NCI-H128 (cell line): ENCODE measurements around the gene MYO16.
"Not testable (repeated sequence)": the region's sequence is repeated elsewhere in the genome, so short reads cannot be mapped to it uniquely, and the experiment has no call there.

Experiments used
- DNase-seq: peaks from one replicate; lab custom pipeline; 2025; ENCODE audit not compliant: unreplicated experiment; lab: John Stamatoyannopoulos, UW

Gene MYO16

GRCh38 chr13:108741930-108742329 lies 112.5 kb downstream of the MYO16 start:
- no peak for DNase-seq

DNA sequence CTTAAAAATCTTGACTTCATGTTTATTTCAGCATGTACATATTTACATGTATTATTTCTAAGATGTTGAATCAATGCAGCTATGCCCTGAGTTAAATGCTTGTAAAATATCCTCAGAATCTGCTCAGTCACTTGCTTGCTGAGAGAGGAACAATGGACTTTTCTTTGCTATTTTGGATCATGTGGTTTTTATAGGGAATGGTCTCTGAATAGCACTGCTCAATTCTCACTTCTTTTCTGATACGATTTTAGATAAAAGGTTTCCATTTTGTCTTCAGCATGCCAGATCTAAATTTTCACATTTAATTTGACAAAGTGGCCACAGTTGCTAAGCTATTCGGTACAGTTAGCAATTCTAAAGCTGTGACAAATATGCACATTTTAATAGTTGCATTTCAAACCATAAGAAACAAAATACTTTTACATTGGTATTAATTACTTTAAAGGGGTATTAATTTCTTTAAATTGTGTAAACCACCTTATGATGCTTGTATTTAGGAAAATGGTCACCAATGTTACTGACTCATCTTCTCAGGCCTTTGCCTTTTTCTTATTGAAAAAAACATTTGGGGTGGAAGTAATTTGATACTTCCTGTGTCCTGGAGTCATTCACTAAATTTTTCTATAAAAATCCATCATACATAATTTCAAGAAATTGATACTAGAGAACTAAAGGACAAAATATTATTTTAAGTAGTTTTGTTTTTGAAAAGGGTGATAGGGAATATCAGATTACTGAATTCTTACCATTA lies 113.5 kb downstream of the MYO16 start:
- no peak for DNase-seq

GRCh38 chr13:108743522-108743921 lies 114.1 kb downstream of the MYO16 start:
- no peak for DNase-seq

- no peak for DNase-seq
Observed at GRCh38 chr13:108747843-108748242, 118.4 kb downstream of the MYO16 start.

GRCh38 chr13:108752276-108752675 lies 122.9 kb downstream of the MYO16 start:
- DNase-seq: no peak

- DNase-seq: no peak
Observed at GRCh38 chr13:108755083-108755482, 125.7 kb downstream of the MYO16 start.

GRCh38 chr13:108760129-108760528 lies 130.7 kb downstream of the MYO16 start:
- no peak for DNase-seq

- DNase-seq: no peak
Observed at GRCh38 chr13:108760541-108760940, 131.1 kb downstream of the MYO16 start.

DNA sequence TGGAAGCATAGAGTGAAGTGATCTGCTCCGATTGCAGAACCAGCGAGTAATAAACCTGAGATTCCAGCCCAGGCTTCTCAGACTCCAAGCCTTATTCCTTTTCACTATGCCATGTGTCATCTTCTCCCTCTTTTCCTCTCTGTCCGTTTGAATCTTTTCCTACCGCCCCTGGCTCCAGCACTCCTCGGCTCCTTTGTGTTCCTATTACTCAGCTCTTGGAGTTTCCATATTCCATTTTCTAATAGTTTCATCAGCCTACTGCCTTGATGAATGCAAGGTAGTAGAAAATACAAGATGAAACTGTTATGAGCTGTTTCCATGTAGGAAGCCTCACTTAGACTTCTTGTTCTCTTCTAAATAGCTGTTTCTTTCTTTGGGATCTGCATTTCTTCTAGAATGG lies 138.6 kb downstream of the MYO16 start:
- DNase-seq: no peak

DNA sequence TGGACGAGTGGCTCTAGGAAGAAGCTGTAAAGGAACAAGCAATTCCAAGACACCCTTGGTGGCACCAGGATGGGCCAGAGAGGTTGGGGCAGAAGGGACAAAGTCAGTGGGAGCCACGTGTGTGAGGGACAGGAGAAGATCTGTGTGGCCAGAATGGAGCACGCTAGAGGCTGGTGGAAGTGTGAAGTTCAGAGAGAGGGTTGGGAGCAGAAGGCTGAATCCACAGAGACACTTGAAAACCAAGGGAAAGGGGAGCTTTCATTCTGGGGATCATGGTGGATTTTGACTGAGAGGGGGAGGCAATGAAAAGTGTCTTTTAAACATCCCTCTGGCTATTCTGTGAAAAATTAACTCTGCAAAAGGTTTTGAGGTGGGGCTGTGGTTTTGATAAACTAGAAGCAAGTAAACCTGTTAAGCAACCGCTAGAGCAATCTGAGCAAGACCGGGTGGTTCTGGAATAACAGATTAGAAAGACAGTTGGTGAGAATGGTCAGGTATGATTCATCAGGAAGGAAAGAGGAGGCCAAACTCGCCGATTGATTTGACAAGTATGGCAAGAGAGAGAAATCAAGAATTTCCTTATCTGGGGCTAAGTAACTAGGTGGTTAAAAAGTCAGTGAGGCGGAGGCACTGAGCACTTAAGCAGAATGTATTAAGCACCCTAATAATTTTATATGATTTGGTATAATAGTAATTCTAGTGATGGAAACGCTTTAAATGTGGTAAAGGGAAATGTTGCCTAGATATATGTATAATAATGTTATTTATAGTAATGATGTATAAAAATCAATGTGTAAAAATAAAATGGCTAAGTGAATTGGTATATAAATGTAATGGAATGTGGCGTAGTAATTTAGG lies 140.0 kb downstream of the MYO16 start:
- DNase-seq: no peak

DNA sequence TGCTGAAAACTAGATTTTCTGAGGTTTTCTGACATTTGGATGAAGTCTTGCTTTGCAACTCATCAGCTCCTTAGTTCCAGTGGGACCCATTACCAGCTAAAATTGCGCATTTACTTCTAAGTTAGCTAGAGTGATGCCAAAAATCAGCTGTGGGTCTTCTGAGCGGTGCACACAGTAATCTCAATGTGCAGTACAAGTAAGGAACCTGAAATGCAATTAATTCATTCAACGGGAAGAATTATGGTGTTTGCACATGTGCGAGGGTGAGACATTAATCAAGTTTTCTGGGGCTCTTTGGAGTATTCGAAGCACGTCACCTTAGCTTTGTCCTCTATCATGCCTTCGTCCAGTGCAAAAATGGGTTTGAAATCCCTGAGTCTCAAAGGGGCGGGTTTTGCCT lies 146.2 kb downstream of the MYO16 start:
- no peak for DNase-seq

- no peak for DNase-seq
Observed at GRCh38 chr13:108776650-108777049, 147.2 kb downstream of the MYO16 start.

GRCh38 chr13:108777421-108778420 lies 148.3 kb downstream of the MYO16 start:
- DNase-seq: no peak

DNA sequence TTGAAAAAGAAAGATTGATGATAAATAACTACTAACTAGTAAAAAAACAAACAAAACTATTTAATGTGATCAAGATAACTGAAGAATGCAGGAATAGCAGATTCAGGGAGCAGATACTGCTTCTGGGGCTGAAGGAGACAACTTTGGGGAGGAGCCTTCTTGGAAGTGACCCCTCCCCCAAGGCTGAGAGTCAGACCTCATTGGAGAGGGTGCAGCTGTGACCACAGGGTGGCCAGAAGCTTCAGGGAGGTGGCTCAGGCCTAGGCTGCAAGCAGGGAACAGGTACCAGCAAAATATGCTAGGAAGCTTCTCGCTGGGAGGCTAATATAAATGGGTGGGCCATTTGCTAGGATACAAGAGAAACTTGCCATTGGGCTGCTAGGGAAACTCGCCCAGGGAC lies 149.9 kb downstream of the MYO16 start:
- no peak for DNase-seq

DNA sequence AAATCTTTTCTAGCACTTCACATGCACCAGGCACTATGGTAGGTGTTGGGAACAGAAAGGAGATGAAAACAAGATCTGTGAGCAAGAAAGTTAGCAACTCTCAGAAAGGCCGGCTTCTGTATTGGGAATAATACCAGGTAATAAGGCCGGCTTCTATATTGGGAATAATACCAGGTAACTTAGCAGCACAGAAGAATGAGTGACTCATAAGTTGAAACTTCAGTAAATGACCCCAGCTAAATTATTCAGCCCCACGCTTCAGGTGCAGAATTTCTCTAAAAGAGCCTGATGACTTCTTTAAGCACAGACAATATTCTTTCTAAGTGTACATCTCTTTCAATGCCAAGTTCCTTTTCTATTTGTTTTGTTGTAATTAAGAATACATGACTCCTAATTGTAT lies 151.3 kb downstream of the MYO16 start:
- no peak for DNase-seq

- no peak for DNase-seq
Observed at GRCh38 chr13:108781312-108781711, 151.9 kb downstream of the MYO16 start.

GRCh38 chr13:108782480-108782879 lies 153.1 kb downstream of the MYO16 start:
- not testable (repeated sequence) for DNase-seq

- DNase-seq: no peak
Observed at GRCh38 chr13:108785844-108786243, 156.4 kb downstream of the MYO16 start.

GRCh38 chr13:108786456-108787200 lies 157.2 kb downstream of the MYO16 start:
- DNase-seq: no peak

GRCh38 chr13:108787700-108788414 lies 158.4 kb downstream of the MYO16 start:
- no peak for DNase-seq
